GM15510 (cell line): ENCODE results near the gene P2RX1.

Source experiments
- POLR2A ChIP-seq: IDR thresholded peaks from 3 replicates; pipeline ENCODE4 v1.6.1; 2011; ENCODE audit warnings: borderline replicate concordance; ENCODE audit not compliant: insufficient read length; ENCODE audit errors: extremely low read depth

P2RX1 gene

DNA sequence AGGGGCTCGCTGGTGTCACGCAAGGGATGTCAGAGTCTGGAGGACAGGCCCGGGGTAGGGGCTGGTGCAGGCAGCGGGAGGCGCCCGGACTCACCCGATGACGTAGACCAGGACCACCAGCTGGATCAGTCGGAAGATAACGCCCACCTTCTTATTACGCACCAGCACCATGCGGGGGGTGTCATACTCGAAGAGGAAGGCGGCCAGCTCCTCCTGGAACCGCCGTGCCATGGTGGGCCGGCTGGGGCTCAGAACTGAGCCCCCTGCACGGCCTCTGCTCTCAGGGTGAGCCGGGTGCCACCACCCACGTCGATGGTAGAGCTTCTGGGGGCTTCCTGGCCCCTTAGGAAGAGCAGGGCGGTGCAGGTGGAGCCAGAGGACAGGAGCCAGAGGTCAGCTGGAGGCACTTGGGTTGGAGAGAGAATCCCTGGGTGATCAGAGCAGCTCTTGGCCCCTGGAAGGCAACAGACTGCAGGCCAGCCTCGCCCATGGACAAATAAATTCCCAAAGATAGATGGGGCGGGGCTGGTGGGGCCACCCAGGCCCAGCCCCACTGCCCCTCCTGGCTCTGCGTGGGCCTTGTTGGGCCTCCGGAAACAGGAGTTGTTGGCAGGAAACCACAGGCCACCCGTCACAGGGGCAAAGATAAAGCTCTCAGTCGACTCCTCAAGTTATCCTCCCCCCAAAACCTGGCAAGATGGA is at the start of gene P2RX1:
Gene P2RX1 (minus strand): TSS at position 471 of the 702 bp plus-strand sequence. CDS start 240 bp downstream, at position 231.
- TF ChIP-seq POLR2A = peak; percentile 13

DNA sequence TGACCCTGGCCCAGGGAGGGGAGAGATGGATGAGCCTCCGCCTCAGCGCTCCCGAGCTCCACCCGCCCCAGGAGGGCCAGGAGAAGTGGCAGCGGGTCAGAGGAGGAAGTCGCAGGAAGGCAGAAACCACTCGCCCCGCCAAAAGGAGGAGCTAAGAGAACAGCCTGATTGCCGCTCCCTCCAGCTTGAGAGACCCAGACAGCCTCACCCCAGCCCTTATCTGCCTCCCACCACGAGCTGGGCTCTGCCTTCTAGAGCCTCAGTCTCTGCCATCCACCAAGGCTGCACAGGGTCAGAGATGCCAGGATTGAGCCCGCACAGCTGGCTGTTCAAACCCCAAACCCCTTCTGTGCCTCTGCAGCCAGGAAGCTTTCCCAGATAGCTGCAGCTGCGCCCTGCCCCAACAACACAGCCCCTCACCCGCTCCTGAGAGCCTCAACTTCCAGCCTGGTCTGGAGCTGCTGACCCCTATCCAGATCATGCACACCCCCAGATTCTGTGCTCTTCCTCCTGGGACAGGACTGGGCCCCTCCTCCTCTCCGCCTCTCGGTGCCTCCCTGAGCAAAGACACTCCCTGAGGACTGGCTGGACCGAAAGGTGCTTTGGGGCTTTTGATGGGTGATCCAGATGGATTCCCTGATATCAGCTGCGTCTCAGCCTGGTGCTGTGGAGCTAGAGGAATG is 49.0 kb upstream of the P2RX1 start:
- TF ChIP-seq POLR2A = peak; percentile 81

DNA sequence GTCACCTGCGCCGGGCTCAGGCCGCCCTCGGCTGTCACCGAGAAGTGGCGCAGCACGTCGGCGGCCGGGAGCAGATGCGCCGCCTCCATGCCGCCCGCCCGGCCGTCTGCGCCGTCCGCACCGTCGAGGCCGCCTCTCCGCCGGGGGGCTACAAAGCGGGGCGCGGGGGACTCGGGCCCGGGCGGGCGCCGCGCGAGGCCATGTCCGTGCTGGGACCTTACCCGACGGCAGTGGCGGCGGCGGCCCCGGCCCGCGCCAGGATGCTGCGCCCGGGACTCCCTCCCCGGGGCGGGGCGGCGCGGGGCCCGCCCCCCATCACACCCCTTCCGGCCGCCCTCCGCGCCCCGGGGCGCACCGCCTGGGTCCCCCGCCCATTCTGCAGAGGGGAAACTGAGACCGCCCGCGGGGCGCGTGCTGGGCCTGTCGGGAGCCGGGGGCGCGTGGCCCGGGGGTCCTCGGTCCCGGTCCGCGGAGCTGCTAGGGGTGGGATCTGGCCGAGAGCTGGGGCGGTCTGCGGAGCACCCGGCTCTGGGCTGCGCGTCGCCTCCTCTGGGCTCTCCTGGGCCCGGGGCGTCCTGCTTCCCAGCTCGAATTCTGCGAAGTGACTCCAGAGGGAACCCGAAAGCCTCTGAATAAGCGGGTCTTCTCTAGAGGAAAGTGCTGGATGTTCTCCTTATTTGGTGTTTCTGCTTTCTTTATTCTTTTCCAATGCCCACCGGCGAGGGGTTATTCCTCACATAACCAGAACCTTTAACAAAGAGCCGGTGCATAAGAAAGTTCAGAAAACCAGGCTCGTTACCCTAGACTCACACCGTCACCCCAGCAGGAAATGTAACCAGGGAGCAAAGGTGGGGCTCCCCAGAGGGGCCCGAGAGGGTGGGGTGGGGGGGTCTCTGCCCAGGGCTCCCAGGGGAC is 48.2 kb upstream of the P2RX1 start, which contains the start of gene ATP2A3:
Gene ATP2A3 (minus strand): TSS at position 235 of the 915 bp plus-strand sequence. CDS start 146 bp downstream, at position 89.
- TF ChIP-seq POLR2A = peak; percentile 91

DNA sequence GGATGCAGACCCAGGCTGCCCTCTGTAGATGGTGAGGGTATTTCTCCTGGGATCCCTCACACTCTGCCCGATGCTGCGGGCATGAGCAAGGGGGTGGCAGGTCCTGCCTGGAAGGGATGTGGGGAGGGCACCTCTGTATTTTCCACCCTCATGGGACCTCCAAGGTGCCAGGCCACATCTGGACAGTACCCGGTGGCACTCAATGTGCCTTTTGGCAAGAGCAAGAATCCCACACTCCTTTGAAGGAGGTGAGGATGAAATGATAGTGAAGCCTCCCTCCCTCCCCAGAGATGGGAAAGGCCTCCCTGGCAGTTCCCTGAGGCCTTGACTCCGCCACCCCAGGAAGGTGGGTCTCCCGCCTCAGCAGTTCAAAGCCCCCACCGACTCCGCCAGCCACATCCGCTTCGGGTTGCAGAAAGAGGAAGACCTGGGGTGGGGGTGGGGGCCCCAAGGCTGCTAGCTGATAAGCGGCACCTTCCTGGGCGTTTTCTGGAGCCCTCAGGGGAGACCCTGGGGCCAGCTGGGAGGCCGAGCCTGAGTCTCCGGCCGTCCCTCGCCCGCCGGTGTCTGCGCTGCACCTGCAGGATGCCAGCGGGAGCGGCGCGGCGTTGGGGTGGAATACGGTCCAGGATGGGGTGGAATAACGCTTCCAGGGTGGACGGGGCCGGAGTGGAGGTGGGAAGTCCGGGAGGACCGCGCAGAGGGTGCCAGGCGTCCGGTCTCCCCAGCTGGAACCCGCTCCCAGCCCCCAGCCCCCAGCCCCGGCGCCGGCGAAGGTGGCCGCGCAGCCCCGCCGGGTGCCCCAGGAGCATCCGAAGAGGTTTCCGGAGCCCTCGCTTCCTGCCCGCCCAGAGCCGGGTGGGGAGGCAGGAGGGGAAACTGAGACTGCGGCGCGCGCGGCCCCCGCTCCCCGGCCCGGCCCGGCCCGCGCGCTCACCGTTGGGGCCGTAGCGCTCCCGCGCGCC is 47.3 kb upstream of the P2RX1 start:
- TF ChIP-seq POLR2A = peak; percentile 41

GRCh38 chr17:3962965-3963236 is 46.6 kb upstream of the P2RX1 start:
- TF ChIP-seq POLR2A = no peak

DNA sequence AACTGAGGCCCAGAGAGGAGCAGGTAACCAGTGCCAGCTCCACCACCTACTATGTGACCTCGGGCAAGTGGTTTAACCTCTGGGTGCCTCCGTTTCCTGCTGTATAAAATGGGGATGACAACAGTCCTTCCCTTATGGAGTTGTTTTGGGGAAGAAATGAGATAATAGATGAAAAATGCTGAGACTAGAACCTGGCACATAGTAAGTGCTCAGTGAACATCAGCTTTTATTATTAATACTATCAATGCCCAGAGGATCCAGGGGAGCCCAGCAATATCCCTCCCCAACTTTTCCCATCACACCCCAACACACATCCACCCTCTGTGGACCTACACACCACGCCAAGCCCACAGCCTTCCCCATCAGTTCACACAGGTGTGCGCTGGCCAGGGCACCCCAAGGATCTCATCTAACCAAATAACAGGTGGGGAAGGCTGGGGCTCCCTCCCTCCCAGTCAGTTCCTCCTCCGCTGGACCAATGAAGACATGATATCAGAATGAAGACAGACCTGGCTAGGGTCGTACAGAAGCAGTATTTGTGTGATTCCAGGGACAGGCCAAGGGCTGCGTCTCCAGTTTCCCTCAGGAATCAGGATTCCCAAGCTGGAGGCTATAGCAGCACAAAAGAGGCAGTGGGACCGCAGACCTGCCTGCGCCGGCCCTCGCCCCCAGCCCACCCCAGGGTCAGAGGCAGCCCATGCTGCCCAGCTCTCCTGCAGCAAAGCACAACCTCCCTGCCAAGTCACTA is 46.1 kb upstream of the P2RX1 start:
- no peak for TF ChIP-seq POLR2A

DNA sequence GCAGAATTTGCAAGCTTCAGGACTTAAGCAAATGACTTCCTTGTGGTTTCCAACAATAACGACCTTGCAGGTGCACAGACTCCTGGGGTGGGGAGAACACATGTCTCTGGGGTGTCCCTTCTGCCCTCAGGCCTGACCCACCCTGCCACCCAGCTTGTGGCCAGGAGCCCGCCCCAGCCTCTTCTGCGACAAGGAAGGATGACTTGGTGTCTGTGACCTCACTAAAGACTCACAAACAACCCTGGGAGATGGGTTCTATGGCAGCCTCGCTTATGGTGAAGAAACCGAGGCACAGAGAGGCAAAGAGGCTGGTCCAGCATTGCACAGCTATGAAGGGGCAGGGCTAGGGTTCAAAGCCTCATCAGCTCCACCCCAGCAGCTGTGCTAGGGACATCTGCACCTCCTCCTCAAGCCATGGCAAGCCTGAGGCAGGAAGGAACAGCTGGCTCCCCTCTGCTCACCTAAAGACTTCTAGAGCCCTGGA is 45.3 kb upstream of the P2RX1 start:
- no peak for TF ChIP-seq POLR2A

DNA sequence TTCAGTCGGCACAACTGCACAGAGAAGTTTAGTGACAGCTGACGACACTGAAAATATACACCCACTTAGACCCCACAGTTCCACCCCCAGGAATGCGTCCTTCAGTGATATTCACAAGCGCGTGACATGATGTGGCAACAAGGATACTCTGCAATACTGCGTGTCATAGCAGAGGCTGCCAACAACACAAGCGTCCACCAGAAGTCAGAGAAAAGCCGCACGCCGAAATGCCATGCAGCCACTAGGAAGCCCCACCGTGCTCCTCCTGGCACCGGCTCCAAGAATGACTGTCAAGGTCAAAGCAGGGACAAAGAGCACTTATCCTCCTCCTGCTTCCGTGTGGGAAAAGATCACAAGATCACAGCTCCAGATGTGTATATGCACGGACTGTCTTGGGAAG is 44.5 kb upstream of the P2RX1 start:
- no peak for TF ChIP-seq POLR2A

GRCh38 chr17:3959921-3960601 is 43.8 kb upstream of the P2RX1 start:
- TF ChIP-seq POLR2A = no peak

DNA sequence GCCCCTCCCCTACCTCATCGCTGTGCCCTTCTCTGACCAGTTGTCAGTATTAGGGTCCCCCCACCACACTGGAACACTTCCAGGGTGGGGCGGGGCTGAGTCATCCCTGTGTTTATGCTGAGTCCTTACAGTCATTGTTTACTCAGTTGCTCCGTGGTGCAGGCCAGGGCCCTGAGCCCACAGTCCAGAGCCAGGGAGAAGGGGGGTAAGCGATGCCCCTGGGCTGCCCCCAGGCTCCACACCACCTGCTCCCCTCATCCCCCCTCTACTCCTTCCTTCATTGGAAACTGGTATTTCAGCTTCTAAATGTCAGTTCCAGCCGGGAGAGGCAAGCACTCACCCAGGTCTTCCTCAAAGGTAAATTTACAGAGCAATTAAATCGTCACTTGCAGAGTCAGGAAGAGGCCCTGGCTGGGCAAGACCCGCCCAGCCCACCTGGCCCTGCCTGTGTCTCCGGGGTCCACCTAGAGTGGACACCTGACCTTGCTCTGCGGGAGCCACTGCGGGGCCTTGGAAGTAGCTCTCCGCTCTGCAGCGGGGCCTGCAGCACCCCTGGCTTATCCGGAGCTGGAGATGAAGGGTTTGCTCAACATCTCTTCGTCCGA is 43.1 kb upstream of the P2RX1 start:
- TF ChIP-seq POLR2A = no peak

DNA sequence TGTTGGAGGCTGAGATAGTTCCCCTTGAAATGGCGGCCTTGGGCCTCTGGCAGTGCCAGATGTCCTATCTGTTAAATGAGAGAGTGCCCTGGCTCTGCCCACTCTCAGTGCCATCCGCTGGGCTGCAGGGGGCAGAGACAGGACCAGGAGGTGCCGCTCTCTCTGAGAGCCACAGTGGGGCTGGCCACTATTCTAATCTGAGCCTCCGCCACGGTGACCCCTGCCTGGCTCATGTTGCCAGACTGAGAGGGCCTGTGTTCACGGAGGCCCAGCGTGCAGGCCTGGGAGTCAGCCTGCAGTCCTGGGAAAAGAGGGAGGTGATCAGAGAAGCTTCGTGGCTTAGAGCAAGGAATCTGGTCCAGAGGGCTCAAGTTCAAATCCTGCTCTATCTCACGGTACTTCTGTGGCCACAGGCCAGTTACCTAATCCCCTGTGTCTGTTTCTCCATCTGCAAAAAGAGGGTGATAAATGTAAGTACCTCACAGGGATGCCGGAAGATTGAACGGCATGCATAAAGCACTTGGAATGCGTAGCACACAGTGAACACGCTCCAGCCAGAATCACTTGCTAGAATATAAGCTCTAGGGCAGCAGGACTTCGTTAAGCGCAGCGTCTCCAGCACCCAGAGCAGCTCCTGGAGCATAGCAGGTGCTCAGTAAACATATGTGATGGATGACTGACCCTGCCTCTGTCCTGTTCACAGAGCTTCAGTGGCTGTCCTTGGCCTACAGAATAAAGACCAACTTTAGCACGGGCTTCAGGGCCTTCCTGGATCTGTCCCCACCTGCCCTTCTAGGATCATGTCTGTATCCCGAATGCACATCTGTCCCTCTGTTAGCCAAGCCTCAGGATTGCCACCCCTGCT is 41.7 kb upstream of the P2RX1 start:
- no peak for TF ChIP-seq POLR2A
